HFFc6 (cell line): ENCODE measurements around the gene ZNF407. TPM values are rescaled to one million over a fixed set of nuclear protein-coding genes. Genes with fewer than 3 reads are reported as not detected.

Experiments used
- DNase-seq: peaks from one replicate; pipeline ENCODE4 v3.0.0-alpha.2; 2018
- H3K27ac Mint-ChIP-seq: 2 replicates; pipeline ENCODE4 v1.8.0; 2020; ENCODE audit warnings: mild to moderate bottlenecking, mixed read lengths
- H3K27me3 Mint-ChIP-seq: 2 replicates; pipeline ENCODE4 v1.8.0; 2021; ENCODE audit warnings: mild to moderate bottlenecking, moderate library complexity, mixed read lengths; ENCODE audit not compliant: insufficient read depth
- H3K36me3 Mint-ChIP-seq: 2 replicates; pipeline ENCODE4 v1.8.0; 2021; ENCODE audit warnings: low read depth, mixed read lengths
- H3K4me1 Mint-ChIP-seq: 2 replicates; pipeline ENCODE4 v1.8.0; 2020; ENCODE audit warnings: low read depth, mixed read lengths
- H3K4me3 Mint-ChIP-seq: 2 replicates; pipeline ENCODE4 v1.8.0; 2020; ENCODE audit warnings: mild to moderate bottlenecking, moderate library complexity, mixed read lengths
- H3K9me3 Mint-ChIP-seq: 2 replicates; pipeline ENCODE4 v1.8.0; 2020; ENCODE audit warnings: mild to moderate bottlenecking, mixed read lengths
- total RNA-seq, 6 experiments: library from RNA; stranded (reverse); fragmentation: NEBNext Ultra II Directional; extraction: Animal tissue kit (Norgen Biotek cat#: 25700); gene quantifications; 2 replicates in 1 of 6; 3 replicates in 5 of 6; pipeline ENCODE4 v1.2.3, GENCODE V29; 2021
- TF ChIP-seq, protein P1 (sequence below): fragments of 200-600 bp; sonication (generic); IDR thresholded peaks from 2 replicates; pipeline ENCODE4 v1.5.0; 2021; ENCODE audit warnings: antibody characterized with exemption, mild to moderate bottlenecking

Gene ZNF407
- total RNA-seq, 6 experiments from 2014 or later: 7.9 to 9.7 (median 9.1) TPM

DNA sequence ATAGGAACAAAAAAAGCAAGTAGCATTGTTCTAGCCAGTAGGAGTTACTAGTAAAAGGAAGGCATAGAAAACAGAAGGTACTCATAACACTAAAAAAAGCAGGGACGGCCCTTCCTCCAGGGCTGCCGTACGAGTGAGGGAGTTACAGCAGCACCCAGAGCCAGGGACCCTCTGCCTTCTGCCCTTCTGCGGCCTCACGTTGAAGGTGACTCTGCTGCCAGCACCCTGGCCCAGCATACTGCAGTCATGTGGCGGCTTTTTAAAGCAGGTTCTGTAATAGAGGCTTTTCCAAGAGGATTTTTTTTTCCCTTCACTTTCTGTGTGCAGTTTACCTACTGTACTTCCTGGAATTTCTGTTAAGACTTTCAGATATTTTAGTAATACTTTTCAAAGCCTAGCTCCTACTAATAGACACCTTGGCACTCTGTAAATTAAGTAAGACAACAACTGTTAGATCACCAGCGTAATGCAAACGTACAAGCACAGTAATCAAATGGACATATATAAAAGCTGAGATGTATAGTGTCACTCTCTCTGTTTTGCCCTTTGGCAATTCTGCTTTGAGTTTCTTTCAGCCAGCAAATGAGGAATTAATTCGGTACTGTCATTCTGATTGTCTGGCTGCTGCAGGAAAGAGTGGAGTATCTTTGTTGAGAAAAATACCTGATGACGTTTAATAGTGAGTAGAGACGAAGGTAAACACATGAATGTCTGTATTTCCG, 449.7 kb downstream of the ZNF407 start:
- Mint-ChIP-seq H3K36me3 (no peaks in the 10 kb centered on the region), H3K27ac (no peak overlapping the region), H3K4me1 (no peaks in the 10 kb centered on the region), H3K4me3 (no peak overlapping the region), H3K9me3 (no peaks in the 10 kb centered on the region), H3K27me3 (no peaks in the 10 kb centered on the region; the same call in 1 of the 2 replicates)
- no peak for DNase-seq
- TF ChIP-seq, protein P1, sequence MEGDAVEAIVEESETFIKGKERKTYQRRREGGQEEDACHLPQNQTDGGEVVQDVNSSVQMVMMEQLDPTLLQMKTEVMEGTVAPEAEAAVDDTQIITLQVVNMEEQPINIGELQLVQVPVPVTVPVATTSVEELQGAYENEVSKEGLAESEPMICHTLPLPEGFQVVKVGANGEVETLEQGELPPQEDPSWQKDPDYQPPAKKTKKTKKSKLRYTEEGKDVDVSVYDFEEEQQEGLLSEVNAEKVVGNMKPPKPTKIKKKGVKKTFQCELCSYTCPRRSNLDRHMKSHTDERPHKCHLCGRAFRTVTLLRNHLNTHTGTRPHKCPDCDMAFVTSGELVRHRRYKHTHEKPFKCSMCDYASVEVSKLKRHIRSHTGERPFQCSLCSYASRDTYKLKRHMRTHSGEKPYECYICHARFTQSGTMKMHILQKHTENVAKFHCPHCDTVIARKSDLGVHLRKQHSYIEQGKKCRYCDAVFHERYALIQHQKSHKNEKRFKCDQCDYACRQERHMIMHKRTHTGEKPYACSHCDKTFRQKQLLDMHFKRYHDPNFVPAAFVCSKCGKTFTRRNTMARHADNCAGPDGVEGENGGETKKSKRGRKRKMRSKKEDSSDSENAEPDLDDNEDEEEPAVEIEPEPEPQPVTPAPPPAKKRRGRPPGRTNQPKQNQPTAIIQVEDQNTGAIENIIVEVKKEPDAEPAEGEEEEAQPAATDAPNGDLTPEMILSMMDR: no peak

DNA sequence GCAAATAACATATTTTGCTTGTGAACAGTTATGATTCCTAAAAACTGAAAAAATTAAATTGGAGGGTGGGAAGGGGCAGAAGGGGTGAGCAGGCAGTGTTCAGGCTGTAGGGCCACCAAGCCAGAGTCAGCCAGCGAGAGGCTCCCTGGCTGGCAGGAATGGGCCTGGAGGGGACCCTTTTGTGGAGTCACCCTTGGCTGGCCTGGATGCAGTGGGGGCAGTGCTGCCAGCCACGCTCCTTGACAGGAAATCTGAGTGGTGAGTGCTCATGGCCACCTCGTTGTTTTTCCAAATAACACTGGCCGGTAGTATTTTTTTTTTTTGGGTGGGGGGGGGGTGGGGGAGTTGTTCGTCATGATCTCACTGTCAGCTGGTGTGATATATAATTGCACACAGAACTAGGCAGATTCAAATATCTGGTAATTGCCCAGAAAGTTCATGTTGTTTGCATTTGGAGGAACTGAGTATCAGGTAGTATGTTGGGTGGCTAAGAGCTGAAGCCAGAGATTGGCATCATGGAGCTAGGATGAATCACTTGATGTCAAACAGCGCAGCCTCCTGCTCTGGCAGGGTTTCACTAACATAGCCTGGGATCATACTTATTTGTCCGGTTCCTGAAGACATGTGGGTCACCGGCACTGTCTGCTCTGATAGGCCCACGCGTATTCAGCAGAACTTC, 451.2 kb downstream of the ZNF407 start:
- DNase-seq: no peak
- no peak overlapping the region for H3K4me3 Mint-ChIP-seq
- H3K4me1 Mint-ChIP-seq: no peaks in the 10 kb centered on the region
- H3K27me3 Mint-ChIP-seq: no peaks in the 10 kb centered on the region; the same call in 1 of the 2 replicates
- H3K9me3 Mint-ChIP-seq: no peaks in the 10 kb centered on the region
- TF ChIP-seq, protein P1: no peak
- H3K36me3 Mint-ChIP-seq: no peaks in the 10 kb centered on the region
- H3K27ac Mint-ChIP-seq: no peak overlapping the region

DNA sequence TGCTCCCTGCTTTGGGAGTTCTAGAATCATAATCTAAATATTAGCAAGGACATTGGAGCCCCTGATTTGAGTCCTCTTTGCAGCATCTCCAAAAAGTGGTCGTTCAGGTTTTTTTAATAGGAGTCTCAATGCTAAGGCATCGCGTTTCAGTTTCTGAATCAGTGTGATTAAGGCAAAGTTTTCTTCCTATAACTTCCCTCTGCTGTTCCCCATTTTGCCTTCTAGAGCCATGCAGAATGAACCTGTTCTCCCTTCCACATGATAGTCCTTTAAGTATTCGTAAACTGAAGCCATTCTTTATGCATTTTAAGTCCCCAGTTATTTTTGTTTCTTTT, 451.8 kb downstream of the ZNF407 start:
- H3K36me3 Mint-ChIP-seq: no peaks in the 10 kb centered on the region
- no peak overlapping the region for H3K4me3 Mint-ChIP-seq
- H3K27me3 Mint-ChIP-seq: no peaks in the 10 kb centered on the region; the same call in 1 of the 2 replicates
- TF ChIP-seq, protein P1: no peak
- no peak for DNase-seq
- no peaks in the 10 kb centered on the region for H3K9me3 Mint-ChIP-seq
- no peaks in the 10 kb centered on the region for H3K4me1 Mint-ChIP-seq
- H3K27ac Mint-ChIP-seq: no peak overlapping the region

DNA sequence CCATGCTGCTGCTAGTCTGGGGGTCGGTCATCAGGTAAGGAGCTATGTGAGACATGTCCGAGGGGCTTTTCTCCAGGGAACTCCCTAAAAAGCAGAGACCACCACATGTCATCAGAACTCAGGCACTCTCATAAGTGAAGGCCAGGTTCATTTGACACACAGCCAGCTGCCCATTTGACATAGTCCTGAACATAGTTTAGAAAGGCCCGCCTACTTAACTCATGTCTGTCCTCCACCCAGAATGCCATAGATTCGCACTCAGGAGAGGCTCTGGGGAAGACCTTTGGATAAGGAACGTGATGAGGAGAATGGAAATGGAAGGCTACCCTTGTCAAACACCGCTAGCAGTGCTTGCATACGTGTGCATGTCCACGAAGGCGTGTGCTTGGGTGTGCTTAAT, 454.1 kb downstream of the ZNF407 start:
- Mint-ChIP-seq H3K4me3 (no peak overlapping the region), H3K27ac (no peak overlapping the region), H3K9me3 (no peaks in the 10 kb centered on the region), H3K27me3 (no peaks in the 10 kb centered on the region; the same call in 1 of the 2 replicates), H3K4me1 (no peaks in the 10 kb centered on the region), H3K36me3 (no peaks in the 10 kb centered on the region)
- TF ChIP-seq, protein P1: no peak
- no peak for DNase-seq

DNA sequence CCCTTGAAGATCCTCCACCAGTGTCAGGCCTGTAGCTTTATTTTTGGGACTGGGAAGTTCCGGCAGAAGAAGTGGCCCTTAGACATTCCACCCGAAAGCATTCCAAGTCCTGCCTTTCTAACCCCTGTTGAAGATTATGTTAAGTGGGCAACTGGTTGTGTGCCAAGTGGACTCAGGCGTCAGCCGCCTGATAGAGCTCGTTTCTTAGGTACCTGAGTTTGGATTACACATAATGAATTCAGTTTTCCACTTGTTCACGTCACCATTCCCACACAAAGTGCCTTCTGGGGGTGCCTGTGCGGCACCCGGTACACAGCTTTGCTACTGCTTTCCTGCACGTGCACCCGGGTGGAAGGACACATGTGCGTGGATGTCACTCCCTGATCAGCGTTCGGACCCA, 454.8 kb downstream of the ZNF407 start:
- no peaks in the 10 kb centered on the region for H3K9me3 Mint-ChIP-seq
- no peaks in the 10 kb centered on the region for H3K36me3 Mint-ChIP-seq
- no peak for DNase-seq
- no peaks in the 10 kb centered on the region; the same call in 1 of the 2 replicates for H3K27me3 Mint-ChIP-seq
- TF ChIP-seq, protein P1: no peak
- no peak overlapping the region for H3K27ac Mint-ChIP-seq
- H3K4me3 Mint-ChIP-seq: no peak overlapping the region
- no peaks in the 10 kb centered on the region for H3K4me1 Mint-ChIP-seq
